GM12878 (cell line): ENCODE measurements around the gene PPIP5K1. TPM values are rescaled to one million over a fixed set of nuclear protein-coding genes. Genes with fewer than 3 reads are reported as not detected.

ENCODE experiments used
- ATAC-seq: fragments of 200-7000 bp; cut with Tn5 transposase; 3 replicates; pipeline ENCODE4 v1.9.1; 2020; ENCODE audit warnings: mild to moderate bottlenecking, moderate library complexity
- BruUV-seq: library from RNA; stranded (reverse); fragments of 400-500 nt; replicated peaks from 2 replicates; lab custom pipeline; 2021; lab: Mats Ljungman, UMichigan
- CTCF ChIA-PET: fragments of 300-600 bp; sonication (Branson Sonifier 250); formaldehyde crosslinking; extraction: SDS; loops from one replicate; lab custom pipeline; 2021; ENCODE audit warnings: inconsistent platforms; lab: Yijun Ruan, JAX
- POLR2A ChIA-PET: fragments of 350-600 bp; formaldehyde crosslinking; extraction: SDS; loops from one replicate; lab custom pipeline; 2021; ENCODE audit warnings: inconsistent platforms; lab: Charles Lee
- RAD21 ChIA-PET: fragments of 300-600 bp; sonication (Branson Sonifier 250); formaldehyde crosslinking; loops from one replicate; lab custom pipeline; 2023; ENCODE audit warnings: antibody characterized with exemption; ENCODE audit not compliant: unreplicated experiment; lab: Charles Lee
- SMC1A ChIA-PET: fragments of 300-600 bp; sonication (Branson Sonifier 250); formaldehyde crosslinking; loops from one replicate; lab custom pipeline; 2023; ENCODE audit not compliant: unreplicated experiment, uncharacterized antibody; lab: Charles Lee
- DNase-seq: peaks from one replicate; pipeline ENCODE4 v3.0.0-alpha.2; 2011; ENCODE audit warnings: low read depth, low spot score
- FAIRE-seq: peaks from 3 replicates; lab custom pipeline; 2011; peaks lifted over from hg19 to GRCh38; lab: Jason Lieb, UNC
- H2AFZ ChIP-seq: 2 replicates; pipeline ENCODE4 v1.6.0; 2011; ENCODE audit warnings: low read depth, low read length, control low read depth; ENCODE audit not compliant: control insufficient read depth
- H3K27ac ChIP-seq: 2 replicates; pipeline ENCODE4 v1.5.1; 2011; ENCODE audit warnings: control low read depth; ENCODE audit not compliant: control insufficient read depth, insufficient read depth
- H3K27me3 ChIP-seq, 2 experiments: replicated peaks in 1 of 2; 2 replicates each; pipeline versions ENCODE4 v1.6.0 to v1.6.1; 2011; ENCODE audit warnings: low read length in 1 of 2; ENCODE audit not compliant: control insufficient read depth in 2 of 2, insufficient read depth in 2 of 2
- H3K36me3 ChIP-seq, 2 experiments: 2 replicates each; pipeline ENCODE4 v1.5.1; 2011; ENCODE audit warnings: low read length in 1 of 2; ENCODE audit not compliant: control insufficient read depth in 2 of 2, insufficient read depth in 2 of 2
- H3K4me1 ChIP-seq: 2 replicates; pipeline ENCODE4 v1.6.1; 2011; ENCODE audit warnings: mild to moderate bottlenecking, low read length, moderate library complexity, mixed read lengths; ENCODE audit not compliant: control insufficient read depth, insufficient read depth
- H3K4me2 ChIP-seq: 2 replicates; pipeline ENCODE4 v1.6.0; 2011; ENCODE audit warnings: control low read depth; ENCODE audit not compliant: control insufficient read depth, insufficient read depth
- H3K4me3 ChIP-seq: fragments of 200-600 bp; sonication (generic); 2 replicates; pipeline ENCODE4 v1.5.1; 2016
- H3K79me2 ChIP-seq: 2 replicates; pipeline ENCODE4 v1.6.0; 2011; ENCODE audit warnings: low read length; ENCODE audit not compliant: control insufficient read depth, insufficient read depth
- H3K9ac ChIP-seq: 2 replicates; pipeline ENCODE4 v1.8.0; 2011; ENCODE audit warnings: low read length, control low read depth, mixed read lengths; ENCODE audit not compliant: control insufficient read depth, insufficient read depth
- H3K9me3 ChIP-seq: replicated peaks from 3 replicates; pipeline ENCODE4 v1.5.1; 2011; ENCODE audit warnings: mild to moderate bottlenecking, low read length; ENCODE audit not compliant: control insufficient read depth, insufficient read depth
- H4K20me1 ChIP-seq: 2 replicates; pipeline ENCODE4 v1.6.0; 2011; ENCODE audit not compliant: control insufficient read depth, insufficient read depth
- BACH1 ChIP-seq: fragments of 450-650 bp; IDR thresholded peaks from 2 replicates; pipeline ENCODE4 v1.6.1; 2017; ENCODE audit warnings: mild to moderate bottlenecking, borderline replicate concordance
- CBX3 ChIP-seq: fragments of 200-600 bp; sonication (generic); IDR thresholded peaks from 2 replicates; pipeline ENCODE4 v1.6.1; 2016; ENCODE audit warnings: low read depth, borderline replicate concordance
- CREM ChIP-seq: IDR thresholded peaks from 2 replicates; pipeline ENCODE4 v1.6.1; 2014; ENCODE audit warnings: antibody characterized with exemption, low read depth
- CUX1 ChIP-seq: IDR thresholded peaks from 2 replicates; pipeline ENCODE4 v1.6.1; 2012; ENCODE audit warnings: improper control_type of control experiment, low read depth, low read length; ENCODE audit not compliant: insufficient replicate concordance
- ESRRA ChIP-seq: IDR thresholded peaks from 2 replicates; pipeline ENCODE4 v1.6.1; 2012; ENCODE audit warnings: mild to moderate bottlenecking, low read length, improper control_type of control experiment
- FOS ChIP-seq: IDR thresholded peaks from 3 replicates; pipeline ENCODE4 v1.6.1; 2011; ENCODE audit warnings: borderline replicate concordance; ENCODE audit not compliant: insufficient read length; ENCODE audit errors: extremely low read depth
- FOXM1 ChIP-seq: IDR thresholded peaks from 2 replicates; pipeline ENCODE4 v1.6.1; 2012; ENCODE audit warnings: low read depth, mild to moderate bottlenecking, inconsistent platforms, low read length, moderate library complexity
- HCFC1 ChIP-seq: fragments of 150-350 bp; IDR thresholded peaks from 2 replicates; pipeline ENCODE4 v1.6.1; 2014; ENCODE audit warnings: low read length
- HDGF ChIP-seq: fragments of 450-650 bp; IDR thresholded peaks from 2 replicates; pipeline ENCODE4 v1.6.1; 2016; ENCODE audit warnings: antibody characterized with exemption
- IKZF2 ChIP-seq, 2 experiments: fragments of 450-650 bp; IDR thresholded peaks; 2 replicates each; pipeline ENCODE4 v1.6.1; 2017; ENCODE audit warnings: mild to moderate bottlenecking in 2 of 2, moderate library complexity in 2 of 2
- IRF4 ChIP-seq: IDR thresholded peaks from 2 replicates; pipeline ENCODE4 v1.6.1; 2011; ENCODE audit warnings: low read depth, low read length
- KLF5 ChIP-seq: fragments of 450-650 bp; IDR thresholded peaks from 2 replicates; pipeline ENCODE4 v1.6.1; 2014; ENCODE audit warnings: mild to moderate bottlenecking; ENCODE audit not compliant: partially characterized antibody
- NFIC ChIP-seq: IDR thresholded peaks from 2 replicates; pipeline ENCODE4 v1.6.1; 2012; ENCODE audit warnings: low read depth, mild to moderate bottlenecking, inconsistent platforms, low read length, moderate library complexity
- POLR2AphosphoS5 ChIP-seq: IDR thresholded peaks from 2 replicates; pipeline ENCODE4 v1.6.1; 2011; ENCODE audit warnings: mild to moderate bottlenecking, low read length, inconsistent platforms
- TBL1XR1 ChIP-seq: IDR thresholded peaks from 2 replicates; pipeline ENCODE4 v1.6.1; 2012; ENCODE audit warnings: low read depth, low read length, improper control_type of control experiment
- TCF12 ChIP-seq: IDR thresholded peaks from 2 replicates; pipeline ENCODE4 v1.6.1; 2011; ENCODE audit warnings: low read depth, mild to moderate bottlenecking, low read length
- ZNF24 ChIP-seq: fragments of 450-650 bp; IDR thresholded peaks from 2 replicates; pipeline ENCODE4 v1.6.1; 2017; ENCODE audit warnings: antibody characterized with exemption, mild to moderate bottlenecking
- WGBS: methylation state at CpG from one replicate; pipeline ENCODE4 v1.1.6; 2016; ENCODE audit warnings: low lambda C conversion rate; ENCODE audit not compliant: insufficient replicate concordance, insufficient coverage; ENCODE audit errors: missing lambda C conversion rate; 5-methylcytosine and 5-hydroxymethylcytosine counted together
- in situ Hi-C: fragments of 300-500 bp; cut with MboI; formaldehyde crosslinking; loops from 9 replicates; pipeline ENCODE4 v1.14.3; 2018; ENCODE audit warnings: mixed read lengths
- intact Hi-C: fragments of 100-400 bp; cut with micrococcal nuclease; formaldehyde crosslinking; loops from one replicate; pipeline ENCODE4 v1.14.2; 2022; ENCODE audit not compliant: unreplicated experiment
- polyA plus RNA-seq, 11 experiments: library from polyadenylated mRNA; depleted of rRNA in 4 of 11; unstranded in 6 of 11; stranded (reverse) in 5 of 11; fragments of >200 nt; fragmentation: Nextera tagmentation in 4 of 11; fragmentation: Illumina TruSeq in 1 of 11; extraction: Ambion mirVana in 4 of 11; extraction: Trizol in 1 of 11; gene quantifications; 1 replicate in 1 of 11; 2 replicates in 10 of 11; pipeline versions ENCODE4 v1.2.1 to v1.2.3, GENCODE V29; 2011 to 2016; ENCODE audit warnings: inconsistent platforms in 2 of 11, missing spikeins in 2 of 11, low read depth in 1 of 11
- total RNA-seq, 4 experiments: library from RNA; depleted of rRNA in 3 of 4; stranded (reverse); fragments of >200 nt in 3 of 4; fragmentation: Illumina TruSeq in 1 of 4; extraction: Trizol in 1 of 4; gene quantifications; 2 replicates each; pipeline versions ENCODE4 v1.2.1 to v1.2.3, GENCODE V29; 2013 to 2021

PPIP5K1 gene
- total and polyA plus RNA-seq, 10 of the 15 experiments (the other 5 are each of a cell fraction or from before 2014, with no cell fraction given), result 2.5 to 54.4 (median 19.4) TPM

- FAIRE-seq (peak; percentile 88), ATAC-seq (peak; percentile 100), DNase-seq (peak; percentile 75)
- Histone ChIP-seq H3K27me3 (no peaks in the 10 kb centered on the region), H2AFZ (peak within 1 kb of the TSS; percentile 100), H3K27ac (peak within 1 kb of the TSS; percentile 58), H4K20me1 (no peaks in the 10 kb centered on the region), H3K9me3 (no peaks in the 10 kb centered on the region), H3K36me3 (peaks cover 0 to 3% of the 10 kb centered on the region in 2 experiments; a peak in 2 of 4 replicates), H3K4me2 (peak within 1 kb of the TSS; percentile 93), H3K4me1 (peaks cover 3% of the 10 kb centered on the region; the same call in 1 of the 2 replicates), H3K4me3 (peak within 1 kb of the TSS; percentile 88), H3K9ac (peak within 1 kb of the TSS; percentile 66; the same call in 1 of the 2 replicates), H3K79me2 (peaks cover 6% of the 10 kb centered on the region)
- CTCF ChIA-PET, result interaction anchor here (0.7 to 9.9 kb wide), 6 partner anchors 9 to 208 kb away, joined by 3 to 88 read pairs (median 4); partner anchors contain the start of gene MAP1A
- under 1% methylated on average over 49 of the region's 54 CpGs for WGBS
- in situ Hi-C loops (no loop called here), intact Hi-C loops (no loop called here)
- RAD21 ChIA-PET, result interaction anchor here (1.4 to 3.1 kb wide), 2 partner anchors 9 to 18 kb away, joined by 5 to 18 read pairs; no protein-coding TSS in a partner anchor
- POLR2A ChIA-PET, result interaction anchor here (0.6 to 3.9 kb wide), 3 partner anchors 18 to 300 kb away, joined by 5 to 14 read pairs (median 11); no protein-coding TSS in a partner anchor
- SMC1A ChIA-PET, result interaction anchor here (0.9 to 3.4 kb wide), 5 partner anchors 8 to 32 kb away, joined by 3 to 13 read pairs (median 5); no protein-coding TSS in a partner anchor
- BruUV-seq, result no TSS peak
- TF ChIP-seq FOS (peak; percentile 54), FOXM1 (no peak), ZNF24 (no peak), POLR2AphosphoS5 (no peak), CUX1 (no peak), NFIC (no peak), HDGF (0 out of 2 replicates have a peak, but pooled peaks have one; percentile 64), TBL1XR1 (no peak), KLF5 (no peak), BACH1 (no peak), IKZF2 (IDR thresholded peaks at IDR 0.05) (no peak; a peak in 1 of 4 replicates), CREM (peak; percentile 96), CBX3 (no peak), IRF4 (no peak), TCF12 (no peak), ESRRA (0 out of 2 replicates have a peak, but pooled peaks have one; percentile 13), HCFC1 (0 out of 2 replicates have a peak, but pooled peaks have one; percentile 10)
Measured at GRCh38 chr15:43492673-43493601, 97.1 kb downstream of the PPIP5K1 start, which contains the start of gene TP53BP1. Gene TP53BP1, minus strand, starts transcription at chr15:43493156. Its CDS starts 113 bp downstream, at chr15:43493043.
